K562 (cell line): Measurements from ENCODE around the gene B4GALT5. TPM values are rescaled to one million over a fixed set of nuclear protein-coding genes. Genes with fewer than 3 reads are reported as not detected.
A peak's percentile ranks its signal among the peaks of the same experiment; 100 is the strongest.

Experiments used
- BDP1 ChIP-seq: IDR thresholded peaks from 3 replicates; pipeline ENCODE4 v1.6.1; 2011; ENCODE audit not compliant: insufficient read length, insufficient read depth
- CREBBP ChIP-seq: IDR thresholded peaks from one replicate; pipeline ENCODE4 v1.6.1; 2012; ENCODE audit warnings: low read depth, mild to moderate bottlenecking, control low read depth, inconsistent platforms, low read length
- ELK3 ChIP-seq: fragments of 450-650 bp; formaldehyde crosslinking; IDR thresholded peaks from 2 replicates; pipeline ENCODE4 v1.4.0; 2020; ENCODE audit warnings: mild to moderate bottlenecking
- ESRRA ChIP-seq: fragments of 450-650 bp; IDR thresholded peaks from 2 replicates; pipeline ENCODE4 v1.6.1; 2014; ENCODE audit warnings: low read depth, mild to moderate bottlenecking, moderate library complexity, borderline replicate concordance
- FOXA1 ChIP-seq: fragments of 450-650 bp; IDR thresholded peaks from 2 replicates; pipeline ENCODE4 v1.6.1; 2016; ENCODE audit warnings: mild to moderate bottlenecking, borderline replicate concordance
- FOXP1 ChIP-seq: sonication (generic); formaldehyde crosslinking; IDR thresholded peaks from 2 replicates; pipeline ENCODE4 v1.8.0; 2022; ENCODE audit warnings: mild to moderate bottlenecking, missing genetic modification reagents
- HSF4 ChIP-seq: fragments of 250-450 bp; sonication (Bioruptor Pico); IDR thresholded peaks from 2 replicates; pipeline ENCODE4 v2.1.2; 2022; ENCODE audit warnings: mild to moderate bottlenecking, moderate library complexity, borderline replicate concordance
- L3MBTL2 ChIP-seq: fragments of 450-650 bp; IDR thresholded peaks from 2 replicates; pipeline ENCODE4 v1.6.1; 2016; ENCODE audit warnings: mild to moderate bottlenecking, moderate library complexity
- LARP7 ChIP-seq: fragments of 450-650 bp; IDR thresholded peaks from 2 replicates; pipeline ENCODE4 v1.6.1; 2016
- MAFK ChIP-seq: IDR thresholded peaks from 2 replicates; pipeline ENCODE4 v1.6.1; 2011; ENCODE audit warnings: low read length, improper control_type of control experiment
- MECOM ChIP-seq: fragments of 250-450 bp; sonication (Bioruptor Pico); IDR thresholded peaks from 2 replicates; pipeline ENCODE4 v1.8.0; 2022; ENCODE audit warnings: inconsistent platforms
- MXD1 ChIP-seq: fragments of 250-450 bp; sonication (Bioruptor Pico); IDR thresholded peaks from 2 replicates; pipeline ENCODE4 v1.8.0; 2021; ENCODE audit warnings: borderline replicate concordance, mild to moderate bottlenecking, moderate library complexity; ENCODE audit not compliant: poor library complexity, severe bottlenecking
- PHF8 ChIP-seq: fragments of 200-600 bp; sonication (generic); IDR thresholded peaks from 2 replicates; pipeline ENCODE4 v1.6.1; 2012; ENCODE audit warnings: mixed run types, mild to moderate bottlenecking, inconsistent platforms, low read length, moderate library complexity, borderline replicate concordance
- PREB ChIP-seq: sonication (generic); formaldehyde crosslinking; IDR thresholded peaks from 2 replicates; pipeline ENCODE4 v1.8.1; 2023; ENCODE audit warnings: mild to moderate bottlenecking, missing genetic modification reagents
- SMAD4 ChIP-seq: fragments of 250-450 bp; sonication (Bioruptor Pico); conservative IDR thresholded peaks from 2 replicates; pipeline ENCODE4 v1.8.0; 2021; ENCODE audit warnings: inconsistent platforms, mild to moderate bottlenecking, moderate library complexity
- SMARCA4 ChIP-seq: fragments of 450-650 bp; IDR thresholded peaks from 2 replicates; pipeline ENCODE4 v1.6.1; 2016
- SPI1 ChIP-seq: IDR thresholded peaks from 2 replicates; pipeline ENCODE4 v1.6.1; 2011; ENCODE audit warnings: low read depth, low read length, control low read depth, borderline replicate concordance
- TEAD1 ChIP-seq, 2 experiments: fragments of 450-650 bp in 1 of 2; sonication (generic) in 1 of 2; formaldehyde crosslinking; IDR thresholded peaks; 2 replicates each; pipeline versions ENCODE4 v1.4.0 to v1.8.0; 2020 to 2022; ENCODE audit warnings: mild to moderate bottlenecking in 2 of 2, missing genetic modification reagents in 1 of 2
- U2AF1 ChIP-seq: fragments of 200-400 bp; formaldehyde crosslinking; optimal IDR thresholded peaks from 2 replicates; pipeline ENCODE3; 2017; ENCODE audit warnings: mild to moderate bottlenecking, low read depth, low read length, moderate library complexity
- ZKSCAN8 ChIP-seq: fragments of 200-800 bp; sonication (Bioruptor generic); IDR thresholded peaks from 2 replicates; pipeline ENCODE4 v1.6.1; 2016; ENCODE audit warnings: missing genetic modification characterization, missing compliant biosample characterization
- ZNF280A ChIP-seq: fragments of 450-650 bp; IDR thresholded peaks from 2 replicates; pipeline ENCODE4 v1.6.1; 2018; ENCODE audit warnings: mild to moderate bottlenecking, low read depth; ENCODE audit not compliant: partially characterized antibody
- ZNF41 ChIP-seq: fragments of 250-450 bp; sonication (Bioruptor Pico); conservative IDR thresholded peaks from 2 replicates; pipeline ENCODE4 v1.4.0; 2020; ENCODE audit warnings: mild to moderate bottlenecking
- ZNF512 ChIP-seq: IDR thresholded peaks from 2 replicates; pipeline ENCODE4 v1.6.1; 2016; ENCODE audit warnings: missing genetic modification characterization, missing compliant biosample characterization
- polyA plus RNA-seq, 8 experiments: library from polyadenylated mRNA; depleted of rRNA in 4 of 8; stranded (reverse) in 5 of 8; unstranded in 3 of 8; fragments of >200 nt; fragmentation: Nextera tagmentation in 2 of 8; fragmentation: Illumina TruSeq in 1 of 8; extraction: Ambion mirVana in 2 of 8; extraction: Trizol in 1 of 8; gene quantifications; 2 replicates each; pipeline versions ENCODE4 v1.2.1 to v1.2.3, GENCODE V29; 2011 to 2014; ENCODE audit warnings: inconsistent platforms in 1 of 8, missing spikeins in 1 of 8
- total RNA-seq, 7 experiments: library from RNA; depleted of rRNA in 6 of 7; stranded (reverse); fragments of >200 nt in 6 of 7; fragmentation: Illumina TruSeq in 2 of 7; extraction: Trizol in 2 of 7; gene quantifications; 2 replicates each; pipeline versions ENCODE4 v1.2.1 to v1.2.3, GENCODE V29; 2011 to 2021; ENCODE audit warnings: low replicate concordance in 1 of 7

The B4GALT5 gene
- total and polyA plus RNA-seq, 9 of the 15 experiments (the other 6 are each of a cell fraction or from before 2014, with no cell fraction given): 8.5 to 32.6 (median 23.4) TPM

- TF ChIP-seq U2AF1 (no peak), FOXA1 (no peak), CREBBP (no peak), TEAD1 (CRISPR knock-in tag; IDR thresholded peaks at IDR 0.05) (peak in 1 of 2 experiments; percentile 89; a peak in 2 of 4 replicates), SMAD4 (CRISPR knock-in tag) (peak; percentile 91), SMARCA4 (0 out of 2 replicates have a peak, but pooled peaks have one; percentile 22), ZNF280A (no peak), HSF4 (CRISPR knock-in tag) (no peak), ELK3 (CRISPR knock-in tag) (no peak), ZNF41 (CRISPR knock-in tag) (no peak), FOXP1 (CRISPR knock-in tag) (no peak; the same call in 1 of the 2 replicates), L3MBTL2 (peak; percentile 91), ZKSCAN8 (CRISPR knock-in tag) (peak; percentile 99), MXD1 (CRISPR knock-in tag) (no peak), MECOM (CRISPR knock-in tag) (no peak), ESRRA (peak; percentile 79; the same call in 1 of the 2 replicates), PHF8 (peak; percentile 25; the same call in 1 of the 2 replicates), LARP7 (0 out of 2 replicates have a peak, but pooled peaks have one; percentile 61), MAFK (no peak), PREB (no peak), BDP1 (no peak), ZNF512 (tag) (no peak), SPI1 (no peak)
These were observed 102.8 kb downstream of the B4GALT5 start (continued) for GRCh38 chr20:49610691-49611538.
